ENCODE measurements around the gene FAM219B. TPM values are rescaled to one million over a fixed set of nuclear protein-coding genes. Genes with fewer than 3 reads are reported as not detected.

FAM219B gene
- total and polyA plus RNA-seq, 2 of the 4 experiments (the other 2 are of a cell fraction) = 24.9 to 48.7 TPM

GRCh38 chr15:74889390-74889882 is 17.2 kb downstream of the FAM219B start:
- peak overlapping the region; percentile 97 for H3K14ac ChIP-seq (replicated peaks; ENCODE audit: low read depth, low read length)
- intact Hi-C loops (cut with micrococcal nuclease) = no loop called here
- ChIA-PET POLR2A (ENCODE audit: unreplicated experiment) (no interaction called here), CTCF (interaction anchor here (1.9 kb wide), 1 partner anchor 12 kb away, joined by 7 read pairs; no protein-coding TSS in a partner anchor)
- peak overlapping the region; percentile 99 for H2AFZ ChIP-seq (replicated peaks; ENCODE audit: low read length, poor library complexity)
- H3K27ac ChIP-seq (ENCODE audit: insufficient read depth, low read length) = peak overlapping the region; percentile 54
- H3K9ac ChIP-seq (ENCODE audit: low read depth, low read length) = peak overlapping the region; percentile 69
- H3K36me3 ChIP-seq (ENCODE audit: control insufficient read depth, insufficient read depth, low read length) = peaks cover 22% of the 10 kb centered on the region
- no peak for TF ChIP-seq RFX5 (IDR thresholded peaks at IDR 0.05; ENCODE audit: low read depth, low read length)
- no peak for TF ChIP-seq MXI1 (IDR thresholded peaks at IDR 0.05; ENCODE audit: borderline replicate concordance, low read depth, low read length)
- no peak for TF ChIP-seq SMC3 (IDR thresholded peaks at IDR 0.05; ENCODE audit: low read depth, low read length)
- TF ChIP-seq NFE2L2 (IDR thresholded peaks at IDR 0.05; ENCODE audit: low read depth, low read length) = no peak
- TF ChIP-seq MAZ (IDR thresholded peaks at IDR 0.05; ENCODE audit: borderline replicate concordance, low read depth, low read length) = no peak
- TF ChIP-seq RAD21 (IDR thresholded peaks at IDR 0.05; ENCODE audit: low read length) = no peak
- no peak for TF ChIP-seq FOS (IDR thresholded peaks at IDR 0.05; ENCODE audit: low read depth, low read length)
- no peak for TF ChIP-seq MAFK (IDR thresholded peaks at IDR 0.05; ENCODE audit: low read depth, low read length)
- no peak for TF ChIP-seq BHLHE40 (IDR thresholded peaks at IDR 0.05; ENCODE audit: low read depth, low read length)
- TF ChIP-seq, protein P1, sequence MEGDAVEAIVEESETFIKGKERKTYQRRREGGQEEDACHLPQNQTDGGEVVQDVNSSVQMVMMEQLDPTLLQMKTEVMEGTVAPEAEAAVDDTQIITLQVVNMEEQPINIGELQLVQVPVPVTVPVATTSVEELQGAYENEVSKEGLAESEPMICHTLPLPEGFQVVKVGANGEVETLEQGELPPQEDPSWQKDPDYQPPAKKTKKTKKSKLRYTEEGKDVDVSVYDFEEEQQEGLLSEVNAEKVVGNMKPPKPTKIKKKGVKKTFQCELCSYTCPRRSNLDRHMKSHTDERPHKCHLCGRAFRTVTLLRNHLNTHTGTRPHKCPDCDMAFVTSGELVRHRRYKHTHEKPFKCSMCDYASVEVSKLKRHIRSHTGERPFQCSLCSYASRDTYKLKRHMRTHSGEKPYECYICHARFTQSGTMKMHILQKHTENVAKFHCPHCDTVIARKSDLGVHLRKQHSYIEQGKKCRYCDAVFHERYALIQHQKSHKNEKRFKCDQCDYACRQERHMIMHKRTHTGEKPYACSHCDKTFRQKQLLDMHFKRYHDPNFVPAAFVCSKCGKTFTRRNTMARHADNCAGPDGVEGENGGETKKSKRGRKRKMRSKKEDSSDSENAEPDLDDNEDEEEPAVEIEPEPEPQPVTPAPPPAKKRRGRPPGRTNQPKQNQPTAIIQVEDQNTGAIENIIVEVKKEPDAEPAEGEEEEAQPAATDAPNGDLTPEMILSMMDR (conservative IDR thresholded peaks at IDR 0.05; ENCODE audit: low read depth, low read length) = no peak
- TF ChIP-seq POLR2A (IDR thresholded peaks at IDR 0.05; ENCODE audit: low read depth, low read length) = no peak
- no peak for TF ChIP-seq ELK1 (IDR thresholded peaks at IDR 0.05; ENCODE audit: borderline replicate concordance, low read depth, low read length)
- no peak for TF ChIP-seq RCOR1 (IDR thresholded peaks at IDR 0.05; ENCODE audit: insufficient replicate concordance, low read length)
- TF ChIP-seq CHD1 (IDR thresholded peaks at IDR 0.05; ENCODE audit: low read depth, low read length) = no peak
- no peak for TF ChIP-seq CEBPB (IDR thresholded peaks at IDR 0.05; ENCODE audit: low read depth, low read length)
- TF ChIP-seq, protein P2, sequence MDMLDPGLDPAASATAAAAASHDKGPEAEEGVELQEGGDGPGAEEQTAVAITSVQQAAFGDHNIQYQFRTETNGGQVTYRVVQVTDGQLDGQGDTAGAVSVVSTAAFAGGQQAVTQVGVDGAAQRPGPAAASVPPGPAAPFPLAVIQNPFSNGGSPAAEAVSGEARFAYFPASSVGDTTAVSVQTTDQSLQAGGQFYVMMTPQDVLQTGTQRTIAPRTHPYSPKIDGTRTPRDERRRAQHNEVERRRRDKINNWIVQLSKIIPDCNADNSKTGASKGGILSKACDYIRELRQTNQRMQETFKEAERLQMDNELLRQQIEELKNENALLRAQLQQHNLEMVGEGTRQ (IDR thresholded peaks at IDR 0.05; ENCODE audit: low read depth, low read length) = no peak
- peaks cover 16% of the 10 kb centered on the region for H3K9me1 ChIP-seq (ENCODE audit: insufficient read depth, low read length)
- peak overlapping the region; percentile 73 for H3K4me3 ChIP-seq (ENCODE audit: insufficient read depth, low read depth, low read length)
- no peaks in the 10 kb centered on the region for H3K9me3 ChIP-seq (ENCODE audit: control insufficient read depth, insufficient read depth, low read length)
- H4K5ac ChIP-seq (ENCODE audit: low read depth, low read length) = peak overlapping the region; percentile 69
- 17% methylated on average over 5 of the region's 8 CpGs; no CpG with 5 or more reads in 1 of the 2 experiments for WGBS, 2 experiments (ENCODE audit: extremely low coverage in 2 of 2, insufficient read length in 1 of 2)
- peak overlapping the region; percentile 86 to 99 for H4K8ac ChIP-seq (ENCODE audit: low read depth in 2 of 2, low read length in 2 of 2)
- peak overlapping the region; percentile 93 for H3K4ac ChIP-seq (ENCODE audit: low read depth, low read length)
- H3K79me1 ChIP-seq (ENCODE audit: low read depth in 1 of 2, low read length in 2 of 2) = peaks cover 16 to 32% of the 10 kb centered on the region in 2 experiments; a peak in 3 of 4 replicates
- H2BK120ac ChIP-seq (ENCODE audit: low read depth, low read length) = peak overlapping the region; percentile 85; the same call in 1 of the 2 replicates
- peak overlapping the region; percentile 77 for H2BK5ac ChIP-seq (ENCODE audit: low read depth, low read length, poor library complexity, severe bottlenecking)
- H3K56ac ChIP-seq (ENCODE audit: extremely low read depth, insufficient read depth, low read length) = peak overlapping the region; percentile 78
- DNase-seq (peak; percentile 43), ATAC-seq (ENCODE audit: low read depth) (peak; percentile 74)
- peak overlapping the region; percentile 94 for H3K23ac ChIP-seq (ENCODE audit: low read depth, low read length)
- peak overlapping the region; percentile 98 for H2AK9ac ChIP-seq (replicated peaks; ENCODE audit: low read depth, low read length, poor library complexity)
- peak overlapping the region; percentile 93 for H3K4me2 ChIP-seq (ENCODE audit: low read depth, low read length)
- H3K18ac ChIP-seq (ENCODE audit: low read depth, low read length) = peak overlapping the region; percentile 30; the same call in 1 of the 2 replicates
- BruUV-seq (replicated peaks) = no TSS peak
- no peaks in the 10 kb centered on the region for H3K27me3 ChIP-seq (ENCODE audit: control insufficient read depth, insufficient read depth, low read length)
- dilution Hi-C loops (cut with HindIII; ENCODE audit: low sequenced_read_pairs, unreplicated experiment) = no loop called here
- H2AK5ac ChIP-seq (ENCODE audit: low read depth, low read length) = peak overlapping the region; percentile 18
- peaks cover 9% of the 10 kb centered on the region for H3K4me1 ChIP-seq (ENCODE audit: control insufficient read depth, insufficient read depth, low read length)
- in situ Hi-C loops (cut with MboI; ENCODE audit: low sequenced_read_pairs) = no loop called here
- H2BK15ac ChIP-seq (ENCODE audit: low read depth, low read length) = peak overlapping the region; percentile 77; the same call in 2 of the 3 replicates
- peak overlapping the region; percentile 64; the same call in 1 of the 2 replicates for H2BK20ac ChIP-seq (ENCODE audit: low read depth, low read length)
- peak overlapping the region; percentile 84 for H4K91ac ChIP-seq (ENCODE audit: insufficient read depth, low read depth, low read length)
- no peaks in the 10 kb centered on the region for H4K20me1 ChIP-seq (ENCODE audit: insufficient read depth, low read length)
